ENCODE data around the gene ABCB1. TPM values are rescaled to one million over a fixed set of nuclear protein-coding genes. Genes with fewer than 3 reads are reported as not detected.

The ABCB1 gene
- total and polyA plus RNA-seq, 2 of the 13 experiments (the other 11 are each of a cell fraction or from before 2014, with no cell fraction given), result 42.8 to 52.6 TPM

DNA sequence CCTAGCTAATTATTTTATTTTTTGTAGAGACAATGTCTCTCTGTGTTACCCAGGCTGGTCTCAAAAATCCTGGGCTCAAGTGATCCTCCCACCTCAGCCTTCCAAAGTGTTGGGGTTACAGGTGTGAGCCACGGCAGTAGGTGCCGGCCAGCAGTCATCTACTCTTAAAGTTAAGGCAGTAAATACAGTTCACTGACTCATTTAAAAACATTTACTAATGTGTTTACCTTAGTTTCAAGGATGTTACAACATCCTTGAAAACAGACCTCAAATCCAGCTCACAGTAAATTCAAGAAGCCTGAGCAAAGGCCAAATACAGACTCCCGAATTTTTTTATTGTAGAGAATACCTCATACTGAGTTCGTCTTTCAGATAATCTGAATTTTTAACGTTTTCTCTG is 95.6 kb downstream of the ABCB1 start:
- intact Hi-C loops (cut with micrococcal nuclease; ENCODE audit: unreplicated experiment), result loop anchor here (5.0 kb wide), 1 partner anchor 382 kb away; no protein-coding TSS in a partner anchor
- H3K4me2 ChIP-seq (ENCODE audit: low read depth, low read length), result no peak overlapping the region
- no peak overlapping the region for H2AFZ ChIP-seq (ENCODE audit: low read length)
- H3K79me2 ChIP-seq (ENCODE audit: insufficient read depth, low read length), result no peaks in the 10 kb centered on the region
- 64% methylated on average over 5 of the region's 5 CpGs for WGBS (ENCODE audit: low lambda C conversion rate)
- peaks cover 14% of the 10 kb centered on the region for H3K4me1 ChIP-seq (ENCODE audit: insufficient read depth, low read length)
- FAIRE-seq, result no peak
- H4K20me1 ChIP-seq (ENCODE audit: insufficient read depth, low read length), result no peaks in the 10 kb centered on the region
- no peaks in the 10 kb centered on the region for H3K27me3 ChIP-seq (ENCODE audit: control insufficient read depth in 1 of 2, insufficient read depth in 2 of 2, low read length in 2 of 2)
- in situ Hi-C loops (cut with HindIII; ENCODE audit: extremely low pct_ligation_motif_present, low pct_unique_long_range_greater_than_20kb), result loop anchor here (5.0 kb wide), 1 partner anchor 193 kb away; no protein-coding TSS in a partner anchor
- H3K9ac ChIP-seq (ENCODE audit: insufficient read depth, low read depth, low read length), result no peak overlapping the region
- no peaks in the 10 kb centered on the region for H3K9me3 ChIP-seq (ENCODE audit: low read length)
- H3K36me3 ChIP-seq (replicated peaks in 1 of 2; ENCODE audit: control insufficient read depth in 1 of 2, insufficient read depth in 2 of 2, low read length in 2 of 2), result peaks cover 3 to 26% of the 10 kb centered on the region in 2 experiments; a peak in 4 of 5 replicates
- CTCF ChIA-PET (ENCODE audit: low intra/inter-chr PET ratio, low total read pairs), result no interaction called here
- H3K27ac ChIP-seq (ENCODE audit: extremely low read length, insufficient read depth, low read length), result no peak overlapping the region
- no peak for DNase-seq (ENCODE audit: low spot score)
- BruUV-seq (replicated peaks), result no TSS peak
- ATAC-seq, result no peak; the same call in 2 of the 3 replicates
- POLR2A ChIA-PET, result interaction anchor here (1.0 to 2.0 kb wide), 2 partner anchors 41 to 160 kb away, joined by 3 to 15 read pairs; partner anchors contain the start of gene CROT
- TF ChIP-seq ZNF749 (CRISPR knock-in tag; IDR thresholded peaks at IDR 0.05; ENCODE audit: borderline replicate concordance) (no peak), MBNL3 (CRISPR knock-in tag; conservative IDR thresholded peaks at IDR 0.05) (no peak), SP2 (CRISPR knock-in tag; IDR thresholded peaks at IDR 0.05) (no peak), ZNF713 (CRISPR knock-in tag; IDR thresholded peaks at IDR 0.05) (no peak), ZNF614 (CRISPR knock-in tag; IDR thresholded peaks at IDR 0.05; ENCODE audit: borderline replicate concordance) (no peak), ELF1 (CRISPR knock-in tag; IDR thresholded peaks at IDR 0.05) (no peak), BCL3 (CRISPR knock-in tag; IDR thresholded peaks at IDR 0.05) (no peak), NFYB (CRISPR knock-in tag; IDR thresholded peaks at IDR 0.05) (no peak), ZNF574 (CRISPR knock-in tag; IDR thresholded peaks at IDR 0.05) (no peak), FOSL2 (CRISPR knock-in tag; IDR thresholded peaks at IDR 0.05) (no peak)
- no peak overlapping the region for H3K4me3 ChIP-seq (replicated peaks in 1 of 3; ENCODE audit: insufficient read depth in 1 of 3, low read depth in 2 of 3, low read length in 3 of 3)
